ENCODE data around the gene SLC24A3. TPM values are rescaled to one million over a fixed set of nuclear protein-coding genes. Genes with fewer than 3 reads are reported as not detected.
"Not testable (repeated sequence)": the region's sequence is repeated elsewhere in the genome, so short reads cannot be mapped to it uniquely, and the experiment has no call there.

The SLC24A3 gene
- total and polyA plus RNA-seq, 9 donors, result 4.8 to 40.5 (median 18.6) TPM

GRCh38 chr20:19677336-19677735 is 464.9 kb downstream of the SLC24A3 start:
- TF ChIP-seq EP300 (IDR thresholded peaks at IDR 0.05) (no peak), POLR2A (IDR thresholded peaks at IDR 0.05) (no peak), CTCF (IDR thresholded peaks at IDR 0.05) (no peak)
- H3K4me1 ChIP-seq (ENCODE audit: insufficient read depth), result no peaks in the 10 kb centered on the region
- H3K27me3 ChIP-seq, result no peaks in the 10 kb centered on the region
- 82 to 85% (median 84%) methylated on average over 5 of the region's 5 CpGs for WGBS, 3 donors
- H3K27ac ChIP-seq, result no peak overlapping the region
- H3K4me3 ChIP-seq, result no peak overlapping the region
- H3K36me3 ChIP-seq, result no peaks in the 10 kb centered on the region
- no peak for DNase-seq
- H3K9me3 ChIP-seq, result no peaks in the 10 kb centered on the region
- intact Hi-C loops (cut with DNase I), result no loop called here

GRCh38 chr20:19678591-19678990 is 466.1 kb downstream of the SLC24A3 start:
- H3K9me3 ChIP-seq; intact Hi-C loops (cut with DNase I); H3K27ac ChIP-seq; H3K4me1 ChIP-seq (ENCODE audit: insufficient read depth); H3K4me3 ChIP-seq; DNase-seq; H3K36me3 ChIP-seq; H3K27me3 ChIP-seq: not testable (repeated sequence)
- WGBS, 3 donors, result 96 to 99% (median 98%) methylated on average over 19 to 29 of the region's 38 CpGs

GRCh38 chr20:19679900-19680495 is 467.6 kb downstream of the SLC24A3 start:
- H3K4me1 ChIP-seq (ENCODE audit: insufficient read depth), result no peaks in the 10 kb centered on the region
- WGBS, 3 donors, result 88 to 91% (median 90%) methylated on average over 5 of the region's 5 CpGs
- TF ChIP-seq POLR2A (IDR thresholded peaks at IDR 0.05), result no peak
- no peak for TF ChIP-seq CTCF (IDR thresholded peaks at IDR 0.05)
- TF ChIP-seq EP300 (IDR thresholded peaks at IDR 0.05), result no peak
- H3K36me3 ChIP-seq, result no peaks in the 10 kb centered on the region
- H3K4me3 ChIP-seq, result no peak overlapping the region
- intact Hi-C loops (cut with DNase I), result no loop called here
- H3K27ac ChIP-seq, result no peak overlapping the region
- no peaks in the 10 kb centered on the region for H3K9me3 ChIP-seq
- no peak for DNase-seq
- H3K27me3 ChIP-seq, result no peaks in the 10 kb centered on the region

- 76 to 92% (median 81%) methylated on average over 2 of the region's 2 CpGs for WGBS, 3 donors
- Histone ChIP-seq H3K27ac (no peak overlapping the region), H3K27me3 (no peaks in the 10 kb centered on the region), H3K9me3 (no peaks in the 10 kb centered on the region), H3K4me3 (no peak overlapping the region), H3K36me3 (no peaks in the 10 kb centered on the region), H3K4me1 (ENCODE audit: insufficient read depth) (no peaks in the 10 kb centered on the region)
- intact Hi-C loops (cut with DNase I), result no loop called here
- no peak for DNase-seq
- no peak for TF ChIP-seq CTCF (IDR thresholded peaks at IDR 0.05)
- no peak for TF ChIP-seq POLR2A (IDR thresholded peaks at IDR 0.05)
- no peak for TF ChIP-seq EP300 (IDR thresholded peaks at IDR 0.05)
Measured at GRCh38 chr20:19682249-19682648, 469.8 kb downstream of the SLC24A3 start.

GRCh38 chr20:19683188-19683587 is 470.7 kb downstream of the SLC24A3 start:
- Histone ChIP-seq H3K27me3 (no peaks in the 10 kb centered on the region), H3K27ac (no peak overlapping the region), H3K4me1 (ENCODE audit: insufficient read depth) (no peaks in the 10 kb centered on the region), H3K36me3 (no peaks in the 10 kb centered on the region), H3K9me3 (no peaks in the 10 kb centered on the region), H3K4me3 (no peak overlapping the region)
- DNase-seq, result no peak
- TF ChIP-seq POLR2A (IDR thresholded peaks at IDR 0.05) (no peak), CTCF (IDR thresholded peaks at IDR 0.05) (no peak), EP300 (IDR thresholded peaks at IDR 0.05) (no peak)
- intact Hi-C loops (cut with DNase I), result no loop called here
- WGBS, 3 donors, result 73 to 90% (median 87%) methylated on average over 3 of the region's 3 CpGs
